WTC11 (cell line): ENCODE data around the gene FBXO47.

Experiments used
- CREB1 ChIP-seq: sonication (generic); formaldehyde crosslinking; IDR thresholded peaks from 2 replicates; pipeline ENCODE4 v1.8.0; 2023; ENCODE audit warnings: mild to moderate bottlenecking, missing genetic modification reagents
- CTCF ChIP-seq: fragments of 200-600 bp; IDR thresholded peaks from 2 replicates; pipeline ENCODE4 v1.8.0; 2022; ENCODE audit warnings: antibody characterized with exemption
- FOXK1 ChIP-seq: sonication (generic); formaldehyde crosslinking; IDR thresholded peaks from 2 replicates; pipeline ENCODE4 v1.8.0; 2022; ENCODE audit warnings: mild to moderate bottlenecking, moderate library complexity, missing genetic modification reagents
- MAX ChIP-seq: sonication (generic); formaldehyde crosslinking; IDR thresholded peaks from 2 replicates; pipeline ENCODE4 v1.8.0; 2022; ENCODE audit warnings: mild to moderate bottlenecking, missing genetic modification reagents
- SMAD3 ChIP-seq: sonication (generic); formaldehyde crosslinking; IDR thresholded peaks from 2 replicates; pipeline ENCODE4 v1.8.0; 2022; ENCODE audit warnings: missing genetic modification reagents, mild to moderate bottlenecking, borderline replicate concordance
- TP53 ChIP-seq: sonication (generic); formaldehyde crosslinking; IDR thresholded peaks from 2 replicates; pipeline ENCODE4 v1.8.1; 2023; ENCODE audit warnings: mild to moderate bottlenecking, missing genetic modification reagents
- ZNF263 ChIP-seq: sonication (generic); formaldehyde crosslinking; IDR thresholded peaks from 2 replicates; pipeline ENCODE4 v1.8.1; 2022; ENCODE audit warnings: low read depth, mild to moderate bottlenecking, moderate library complexity, missing genetic modification reagents
- TF ChIP-seq, protein P1 (sequence below): sonication (generic); formaldehyde crosslinking; IDR thresholded peaks from 2 replicates; pipeline ENCODE4 v1.8.1; 2023; ENCODE audit warnings: mild to moderate bottlenecking, missing genetic modification reagents, moderate library complexity
- TF ChIP-seq, protein P2 (sequence below): sonication (generic); formaldehyde crosslinking; IDR thresholded peaks from 2 replicates; pipeline ENCODE4 v1.8.1; 2023; ENCODE audit warnings: mild to moderate bottlenecking, missing genetic modification reagents, moderate library complexity
- TF ChIP-seq, protein P3 (sequence below): fragments of 250-450 bp; sonication (Bioruptor Pico); IDR thresholded peaks from 2 replicates; pipeline ENCODE4 v1.9.0; 2021; ENCODE audit warnings: mild to moderate bottlenecking
- TF ChIP-seq, protein P4 (sequence below): sonication (generic); formaldehyde crosslinking; IDR thresholded peaks from 2 replicates; pipeline ENCODE4 v1.8.0; 2022; ENCODE audit warnings: mild to moderate bottlenecking, missing genetic modification reagents
- TF ChIP-seq, protein P5 (sequence below): sonication (generic); formaldehyde crosslinking; IDR thresholded peaks from 2 replicates; pipeline ENCODE4 v1.8.0; 2023; ENCODE audit warnings: missing genetic modification reagents

DNA sequence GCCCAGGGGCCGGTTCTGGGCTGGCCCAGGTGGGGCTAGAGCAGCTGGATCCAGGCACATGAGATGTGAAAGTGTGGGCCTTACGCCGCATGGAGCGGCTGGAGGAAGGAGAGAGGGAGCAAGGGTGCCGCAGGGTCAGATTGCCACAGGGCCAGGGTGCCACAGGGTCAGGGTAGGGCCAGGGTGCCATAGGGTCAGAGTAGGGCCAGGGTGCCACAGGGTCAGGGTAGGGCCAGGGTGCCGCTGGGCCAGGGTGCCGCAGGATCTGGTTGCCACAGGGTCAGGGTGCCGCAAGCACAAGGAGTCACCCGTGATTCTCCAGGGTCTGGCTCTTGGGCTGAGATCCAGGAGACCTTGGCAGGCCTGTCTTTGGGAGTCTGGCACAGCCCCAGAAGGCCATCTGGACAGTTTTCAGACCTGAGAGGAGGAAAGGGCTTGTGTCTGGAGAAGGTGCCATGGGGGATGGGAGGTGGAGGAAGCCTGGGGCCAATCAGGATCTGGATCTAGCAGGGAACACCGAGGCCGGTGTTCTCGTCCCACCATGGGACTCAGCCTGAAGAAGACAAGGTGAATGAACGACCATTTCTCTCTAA is 54.9 kb downstream of the FBXO47 start:
- TF ChIP-seq CTCF (no peak), MAX (no peak), ZNF263 (no peak), SMAD3 (CRISPR knock-in tag) (no peak), CREB1 (no peak), FOXK1 (CRISPR knock-in tag) (no peak), TP53 (CRISPR knock-in tag) (no peak)
- TF ChIP-seq, protein P1, sequence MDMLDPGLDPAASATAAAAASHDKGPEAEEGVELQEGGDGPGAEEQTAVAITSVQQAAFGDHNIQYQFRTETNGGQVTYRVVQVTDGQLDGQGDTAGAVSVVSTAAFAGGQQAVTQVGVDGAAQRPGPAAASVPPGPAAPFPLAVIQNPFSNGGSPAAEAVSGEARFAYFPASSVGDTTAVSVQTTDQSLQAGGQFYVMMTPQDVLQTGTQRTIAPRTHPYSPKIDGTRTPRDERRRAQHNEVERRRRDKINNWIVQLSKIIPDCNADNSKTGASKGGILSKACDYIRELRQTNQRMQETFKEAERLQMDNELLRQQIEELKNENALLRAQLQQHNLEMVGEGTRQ (CRISPR knock-in tag) = no peak
- TF ChIP-seq, protein P2, sequence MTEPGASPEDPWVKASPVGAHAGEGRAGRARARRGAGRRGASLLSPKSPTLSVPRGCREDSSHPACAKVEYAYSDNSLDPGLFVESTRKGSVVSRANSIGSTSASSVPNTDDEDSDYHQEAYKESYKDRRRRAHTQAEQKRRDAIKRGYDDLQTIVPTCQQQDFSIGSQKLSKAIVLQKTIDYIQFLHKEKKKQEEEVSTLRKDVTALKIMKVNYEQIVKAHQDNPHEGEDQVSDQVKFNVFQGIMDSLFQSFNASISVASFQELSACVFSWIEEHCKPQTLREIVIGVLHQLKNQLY (CRISPR knock-in tag) = no peak
- TF ChIP-seq, protein P3, sequence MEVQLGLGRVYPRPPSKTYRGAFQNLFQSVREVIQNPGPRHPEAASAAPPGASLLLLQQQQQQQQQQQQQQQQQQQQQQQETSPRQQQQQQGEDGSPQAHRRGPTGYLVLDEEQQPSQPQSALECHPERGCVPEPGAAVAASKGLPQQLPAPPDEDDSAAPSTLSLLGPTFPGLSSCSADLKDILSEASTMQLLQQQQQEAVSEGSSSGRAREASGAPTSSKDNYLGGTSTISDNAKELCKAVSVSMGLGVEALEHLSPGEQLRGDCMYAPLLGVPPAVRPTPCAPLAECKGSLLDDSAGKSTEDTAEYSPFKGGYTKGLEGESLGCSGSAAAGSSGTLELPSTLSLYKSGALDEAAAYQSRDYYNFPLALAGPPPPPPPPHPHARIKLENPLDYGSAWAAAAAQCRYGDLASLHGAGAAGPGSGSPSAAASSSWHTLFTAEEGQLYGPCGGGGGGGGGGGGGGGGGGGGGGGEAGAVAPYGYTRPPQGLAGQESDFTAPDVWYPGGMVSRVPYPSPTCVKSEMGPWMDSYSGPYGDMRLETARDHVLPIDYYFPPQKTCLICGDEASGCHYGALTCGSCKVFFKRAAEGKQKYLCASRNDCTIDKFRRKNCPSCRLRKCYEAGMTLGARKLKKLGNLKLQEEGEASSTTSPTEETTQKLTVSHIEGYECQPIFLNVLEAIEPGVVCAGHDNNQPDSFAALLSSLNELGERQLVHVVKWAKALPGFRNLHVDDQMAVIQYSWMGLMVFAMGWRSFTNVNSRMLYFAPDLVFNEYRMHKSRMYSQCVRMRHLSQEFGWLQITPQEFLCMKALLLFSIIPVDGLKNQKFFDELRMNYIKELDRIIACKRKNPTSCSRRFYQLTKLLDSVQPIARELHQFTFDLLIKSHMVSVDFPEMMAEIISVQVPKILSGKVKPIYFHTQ (CRISPR knock-in tag) = no peak
- TF ChIP-seq, protein P4, sequence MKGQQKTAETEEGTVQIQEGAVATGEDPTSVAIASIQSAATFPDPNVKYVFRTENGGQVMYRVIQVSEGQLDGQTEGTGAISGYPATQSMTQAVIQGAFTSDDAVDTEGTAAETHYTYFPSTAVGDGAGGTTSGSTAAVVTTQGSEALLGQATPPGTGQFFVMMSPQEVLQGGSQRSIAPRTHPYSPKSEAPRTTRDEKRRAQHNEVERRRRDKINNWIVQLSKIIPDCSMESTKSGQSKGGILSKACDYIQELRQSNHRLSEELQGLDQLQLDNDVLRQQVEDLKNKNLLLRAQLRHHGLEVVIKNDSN (CRISPR knock-in tag) = no peak
- TF ChIP-seq, protein P5, sequence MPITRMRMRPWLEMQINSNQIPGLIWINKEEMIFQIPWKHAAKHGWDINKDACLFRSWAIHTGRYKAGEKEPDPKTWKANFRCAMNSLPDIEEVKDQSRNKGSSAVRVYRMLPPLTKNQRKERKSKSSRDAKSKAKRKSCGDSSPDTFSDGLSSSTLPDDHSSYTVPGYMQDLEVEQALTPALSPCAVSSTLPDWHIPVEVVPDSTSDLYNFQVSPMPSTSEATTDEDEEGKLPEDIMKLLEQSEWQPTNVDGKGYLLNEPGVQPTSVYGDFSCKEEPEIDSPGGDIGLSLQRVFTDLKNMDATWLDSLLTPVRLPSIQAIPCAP = no peak
